GM23248 (cell line): ENCODE measurements around the gene PLK5.

Source experiments
- EZH2 ChIP-seq: fragments of 200-600 bp; sonication (generic); IDR thresholded peaks from 2 replicates; pipeline ENCODE4 v1.6.1; 2018; ENCODE audit warnings: antibody characterized with exemption, mild to moderate bottlenecking; ENCODE audit not compliant: insufficient read depth, poor library complexity, severe bottlenecking
- EZH2phosphoT487 ChIP-seq: fragments of 200-600 bp; sonication (generic); IDR thresholded peaks from 2 replicates; pipeline ENCODE4 v1.6.1; 2018; ENCODE audit warnings: antibody characterized with exemption, moderate library complexity, mild to moderate bottlenecking, low read depth; ENCODE audit not compliant: insufficient read depth

DNA sequence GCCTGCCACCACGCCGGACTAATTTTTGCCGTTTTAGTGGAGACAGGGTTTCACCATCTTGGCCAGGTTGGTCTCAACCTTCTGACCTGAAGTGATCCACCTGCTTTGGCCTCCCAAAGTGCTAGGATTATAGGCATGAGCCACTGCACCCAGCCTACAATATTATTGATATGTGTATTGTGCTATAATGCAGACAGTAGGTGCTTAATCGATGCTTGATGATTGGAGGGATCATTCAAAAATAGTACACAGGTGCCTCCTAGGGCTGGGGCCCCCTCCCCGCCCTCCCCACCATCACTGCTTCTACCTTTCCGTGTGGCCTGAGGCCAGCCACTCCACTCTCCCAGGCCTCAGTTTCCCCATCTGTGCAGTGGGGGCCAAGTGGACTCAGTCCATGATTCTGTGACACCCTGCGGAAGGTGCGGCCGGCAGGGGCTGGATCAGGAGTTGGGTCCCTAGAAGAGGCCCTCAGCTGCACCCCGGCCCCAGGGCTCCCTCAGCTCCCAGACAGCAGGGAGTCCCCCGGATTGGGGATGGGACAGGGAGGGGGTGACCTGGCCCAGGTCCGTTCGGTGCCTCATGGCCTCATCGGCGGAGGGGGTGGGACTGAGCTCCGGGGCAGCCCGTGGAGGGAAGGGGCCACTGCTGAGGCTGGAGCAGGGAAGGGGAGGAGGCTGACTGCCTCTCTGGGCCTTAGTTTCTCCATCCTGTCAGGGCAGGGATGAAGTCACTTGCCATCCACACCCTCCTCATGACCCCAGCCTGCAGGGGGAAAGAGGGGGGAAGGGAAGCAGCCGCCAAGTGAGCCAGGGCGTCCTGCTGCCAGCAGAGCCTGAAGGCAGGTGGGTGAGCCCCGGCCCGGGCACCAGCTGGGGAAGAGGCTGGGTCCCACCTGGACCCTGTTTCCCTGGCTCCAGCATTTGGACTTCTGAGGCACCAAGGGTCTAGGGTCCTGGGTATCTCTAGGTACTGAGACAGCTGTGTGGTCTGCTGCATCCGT lies 12.3 kb upstream of the PLK5 start:
- TF ChIP-seq EZH2phosphoT487 (no peak), EZH2 (no peak)
